Bone marrow (tissue), 2 donors: ENCODE measurements around the gene ARPP19.
A peak's percentile ranks its signal among the peaks of the same experiment; 100 is the strongest.
"Not testable (repeated sequence)": the region's sequence is repeated elsewhere in the genome, so short reads cannot be mapped to it uniquely, and the experiment has no call there.

ENCODE experiments used
- DNase-seq, 2 donors: peaks; one replicate each; lab custom pipeline; 2025; lab: John Stamatoyannopoulos, UW

The ARPP19 gene, protein sequence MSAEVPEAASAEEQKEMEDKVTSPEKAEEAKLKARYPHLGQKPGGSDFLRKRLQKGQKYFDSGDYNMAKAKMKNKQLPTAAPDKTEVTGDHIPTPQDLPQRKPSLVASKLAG

DNA sequence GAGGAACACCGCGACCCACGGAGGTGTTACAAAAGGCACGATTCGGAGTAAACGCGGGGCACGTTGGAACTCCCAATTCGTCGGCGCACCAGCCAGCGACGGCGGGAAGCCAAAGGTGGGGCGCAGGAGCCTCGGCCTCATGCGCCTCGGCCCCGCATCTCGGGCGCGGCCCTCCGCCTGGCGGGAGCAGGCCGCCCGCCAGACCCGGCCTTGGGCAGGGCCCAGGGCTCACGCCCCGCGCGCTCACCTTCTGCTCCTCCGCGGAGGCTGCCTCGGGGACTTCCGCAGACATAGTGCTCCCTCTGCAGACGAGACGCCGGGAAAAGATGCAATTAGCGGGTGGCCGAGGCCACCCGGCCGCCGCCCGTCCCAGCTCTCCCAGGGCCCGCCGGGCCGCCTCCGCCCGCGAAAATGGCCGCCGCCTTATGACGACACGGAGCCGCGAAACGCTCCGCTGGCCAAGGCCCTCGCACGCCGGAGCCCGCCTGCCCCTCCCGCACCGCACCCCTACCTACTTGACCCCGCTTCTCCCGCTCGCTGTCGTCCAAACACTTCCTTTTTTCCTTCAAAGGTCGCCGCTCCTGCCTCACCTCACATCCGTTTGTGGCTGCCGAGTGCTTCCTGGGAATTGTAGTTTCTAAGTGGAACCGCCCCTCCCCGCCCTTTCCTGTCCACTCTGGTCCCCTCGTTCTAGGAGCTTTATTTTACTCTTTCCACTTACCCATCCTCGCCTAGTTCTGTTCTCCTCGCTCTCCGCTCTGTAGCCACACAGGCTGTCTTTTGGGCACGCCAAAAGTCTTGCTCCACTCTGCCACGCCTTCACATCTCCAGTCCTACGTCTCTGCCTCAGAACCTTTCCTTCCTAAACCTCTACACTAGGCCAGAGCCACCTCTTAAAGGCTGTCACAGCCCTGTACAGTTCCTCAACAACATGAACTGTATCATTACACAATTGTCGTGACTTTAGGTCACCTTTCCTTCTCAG lies at the start of gene ARPP19:
TSS of gene ARPP19 (minus strand) at position 430 of the 985 bp plus-strand sequence. CDS start at position 292, 138 bp downstream.
- peak; percentile 73 to 75 for DNase-seq

DNA sequence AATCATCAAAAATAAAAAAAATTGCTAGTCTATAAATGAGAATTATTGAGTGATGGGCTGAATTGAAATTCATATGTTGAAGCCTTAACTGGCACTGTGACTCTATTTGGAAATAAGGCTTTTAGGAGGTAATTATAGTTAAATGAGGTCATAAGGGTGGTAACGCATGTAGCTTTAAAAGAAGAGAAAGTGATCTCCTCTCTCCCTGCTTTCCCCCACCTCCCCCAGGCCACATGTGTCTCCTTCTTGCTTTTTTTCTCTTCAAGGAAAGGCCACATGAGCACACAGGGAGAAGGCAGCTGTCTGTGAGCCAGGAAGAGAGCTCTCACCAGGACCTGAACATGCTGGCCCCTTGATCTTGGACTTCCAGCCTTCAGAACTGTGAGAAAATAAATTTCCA lies 48.2 kb upstream of the ARPP19 start:
- no peak for DNase-seq

DNA sequence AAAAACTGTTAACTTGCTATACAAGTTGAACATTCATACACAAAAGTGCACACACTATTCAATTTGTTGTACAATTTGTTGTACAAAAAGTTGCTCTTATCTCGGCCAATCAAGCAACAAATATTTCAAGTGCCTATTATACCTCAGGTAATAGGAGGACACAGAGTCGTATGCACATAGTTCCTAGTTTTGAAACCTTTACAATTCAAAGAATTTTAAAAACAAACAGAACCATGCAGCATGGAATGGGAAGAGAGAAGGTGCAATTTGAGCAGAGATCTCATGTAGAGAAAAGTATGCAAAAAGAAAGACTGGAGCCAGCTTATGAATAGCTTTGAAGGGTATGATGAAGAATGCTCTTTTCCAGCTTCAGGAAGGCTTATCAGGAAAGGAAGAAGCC lies 46.5 kb upstream of the ARPP19 start:
- DNase-seq: no peak

DNA sequence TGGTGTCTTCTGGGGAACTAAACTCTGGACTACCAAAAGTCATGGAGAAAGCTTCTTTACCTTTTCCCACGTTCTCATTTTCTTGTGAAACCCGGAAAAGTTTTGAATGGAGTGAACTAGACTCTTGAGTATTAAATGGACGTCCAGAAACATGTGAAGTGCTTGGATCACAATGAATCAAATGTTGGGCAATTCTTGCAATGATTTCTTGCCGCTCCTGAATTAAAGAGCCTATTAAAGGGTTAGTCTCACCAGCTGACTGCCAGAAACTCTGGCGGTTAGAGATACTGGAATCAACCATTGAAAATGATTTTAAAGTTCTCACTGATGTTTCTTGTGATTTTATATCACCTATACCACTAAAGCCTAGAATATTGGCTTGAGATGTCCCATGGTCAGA lies 40.8 kb upstream of the ARPP19 start:
- no peak for DNase-seq

DNA sequence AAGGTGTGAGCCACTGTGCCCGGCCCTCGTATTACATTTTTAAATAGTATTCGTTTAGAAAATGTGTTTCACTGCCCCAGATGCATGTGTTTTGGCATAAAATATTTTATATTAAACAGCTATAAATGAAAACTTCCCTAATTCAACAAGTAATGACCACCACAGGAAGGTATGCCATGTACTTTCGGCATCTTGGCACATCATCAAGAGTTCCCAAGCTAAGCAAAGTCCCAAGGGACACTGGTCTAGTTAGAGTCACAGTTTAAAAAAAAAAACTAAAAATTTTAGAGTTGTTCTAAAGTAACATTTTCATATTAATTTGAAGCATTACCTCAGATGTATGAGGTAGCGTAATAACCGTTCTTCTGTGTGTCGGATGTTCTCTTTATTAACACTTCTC lies 15.6 kb upstream of the ARPP19 start:
- DNase-seq: no peak

DNA sequence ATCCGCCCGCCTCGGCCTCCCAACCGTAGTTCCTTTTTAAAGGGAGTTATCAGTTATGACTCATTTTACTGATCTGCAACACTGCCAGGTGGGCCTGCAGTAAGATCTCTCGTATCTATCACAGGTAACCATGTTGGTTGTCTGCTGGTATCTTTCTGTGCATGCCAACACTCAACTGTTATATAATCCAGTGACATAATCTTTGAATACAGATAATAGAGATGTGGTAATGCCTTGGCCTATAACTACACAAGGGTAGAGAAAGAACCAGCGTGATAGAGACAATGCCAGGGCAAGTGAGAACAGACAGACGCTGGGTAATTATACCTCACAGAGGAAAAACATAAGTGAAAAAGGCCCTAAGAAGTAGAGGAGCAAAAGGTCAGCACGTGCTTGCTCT lies 11.0 kb upstream of the ARPP19 start:
- DNase-seq: no peak

DNA sequence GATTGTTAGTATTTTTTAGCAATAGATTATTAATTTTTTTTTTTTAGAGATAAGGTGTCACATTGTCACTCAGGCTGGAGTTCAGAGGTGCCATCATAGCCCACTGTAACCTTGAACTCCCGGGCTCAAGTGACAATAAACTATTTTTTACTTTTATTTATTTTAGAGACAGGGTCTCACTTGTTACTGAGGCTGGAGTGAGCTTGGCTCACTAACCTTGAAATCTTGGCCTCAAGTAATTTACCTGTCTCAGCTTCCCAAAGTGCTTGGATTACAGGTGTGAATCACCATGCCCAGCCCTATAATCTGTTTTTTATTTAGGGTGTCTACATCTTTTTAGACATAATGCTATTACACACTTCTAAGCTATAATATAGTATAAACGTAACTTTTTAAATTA lies 7.9 kb upstream of the ARPP19 start:
- no peak for DNase-seq

DNA sequence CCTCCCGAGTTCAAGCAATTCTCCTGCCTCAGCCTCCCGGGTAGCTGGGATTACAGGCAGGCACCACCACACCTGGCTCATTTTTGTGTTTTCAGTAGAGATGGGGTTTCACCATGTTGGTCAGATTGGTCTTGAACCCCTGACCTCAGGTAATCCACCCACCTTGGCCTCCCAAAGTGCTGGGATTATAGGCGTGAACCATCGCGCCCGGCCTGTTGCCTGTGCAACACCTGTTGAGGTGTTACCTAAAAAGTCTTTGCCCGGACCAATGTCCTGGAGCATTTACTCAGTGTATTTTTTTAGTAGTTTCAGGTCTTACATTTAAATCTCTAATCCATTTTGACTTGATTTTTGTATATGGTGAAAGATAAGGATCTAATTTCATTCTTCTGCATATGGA lies 6.7 kb upstream of the ARPP19 start:
- DNase-seq: not testable (repeated sequence)

DNA sequence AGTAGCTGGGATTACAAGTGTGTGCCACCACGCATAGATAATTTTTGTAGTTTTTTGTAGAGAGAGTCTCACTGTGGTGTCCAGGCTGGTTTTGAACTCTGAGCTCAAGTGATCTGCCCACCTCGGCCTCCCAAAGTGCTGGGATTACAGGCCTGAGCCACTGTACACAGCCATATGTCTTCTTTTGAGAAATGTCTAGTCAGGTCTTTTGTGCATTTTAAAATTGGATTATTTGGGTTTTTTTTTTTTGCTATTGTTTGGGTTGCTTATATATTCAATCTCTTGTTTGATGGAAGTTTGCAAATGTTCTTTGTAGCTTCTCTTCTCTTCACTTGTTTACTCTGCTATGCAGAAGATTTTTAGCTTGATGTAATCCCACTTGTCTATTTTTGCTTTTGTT lies 6.2 kb upstream of the ARPP19 start:
- no peak for DNase-seq

DNA sequence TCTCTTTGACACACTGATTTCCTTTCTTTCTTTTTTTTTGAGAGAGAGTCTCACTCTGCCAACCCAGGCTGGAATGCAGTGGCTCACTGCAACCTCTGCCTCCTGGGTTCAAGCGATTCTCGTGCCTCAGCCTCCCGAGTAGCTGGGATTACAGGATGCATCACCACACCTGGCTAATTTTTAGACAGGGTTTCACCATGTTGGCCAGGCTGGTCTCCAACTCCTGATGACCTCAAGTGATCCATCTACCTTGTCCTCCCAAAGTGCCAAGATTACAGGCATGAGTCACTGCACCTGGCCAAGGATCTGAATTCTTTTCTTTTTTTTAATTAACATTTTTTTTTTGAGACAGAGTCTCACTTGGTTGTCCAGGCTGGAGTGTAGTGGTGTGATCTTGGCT lies 5.8 kb upstream of the ARPP19 start:
- not testable (repeated sequence) for DNase-seq

DNA sequence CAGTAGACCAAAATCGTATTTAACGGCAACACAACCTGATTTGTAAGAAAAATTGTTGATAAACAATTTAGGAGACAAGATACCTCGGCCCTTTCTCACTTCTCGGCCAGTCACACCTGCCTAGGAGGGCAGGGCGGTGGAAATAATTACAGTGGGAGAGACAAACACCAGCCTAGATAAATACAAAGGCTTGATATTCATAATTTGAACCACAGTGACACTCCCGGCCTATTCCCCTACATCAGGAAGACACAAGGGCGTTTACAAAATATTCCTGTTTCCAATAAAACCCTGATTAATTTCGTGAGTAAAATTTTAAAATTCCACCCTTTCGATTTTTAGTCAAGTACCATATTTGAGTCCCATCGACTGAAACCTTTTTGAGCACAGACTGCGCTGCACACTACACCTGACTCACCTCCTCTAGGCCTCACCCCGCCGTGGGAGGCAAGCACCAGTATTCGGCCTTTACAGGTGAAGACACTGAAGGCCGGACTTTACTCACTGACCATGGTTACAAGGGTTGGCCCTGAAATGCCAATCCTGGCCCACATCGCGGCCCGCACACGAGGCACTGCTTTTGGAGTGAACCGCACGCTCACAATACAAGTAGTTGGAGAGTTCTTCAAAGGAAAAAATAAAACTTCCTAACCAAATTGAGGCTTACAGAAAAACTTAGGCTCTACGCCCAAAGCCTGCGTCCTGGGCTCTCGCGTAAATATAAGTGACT lies 794 bp downstream of the ARPP19 start:
- peak; percentile 13 to 36 for DNase-seq

DNA sequence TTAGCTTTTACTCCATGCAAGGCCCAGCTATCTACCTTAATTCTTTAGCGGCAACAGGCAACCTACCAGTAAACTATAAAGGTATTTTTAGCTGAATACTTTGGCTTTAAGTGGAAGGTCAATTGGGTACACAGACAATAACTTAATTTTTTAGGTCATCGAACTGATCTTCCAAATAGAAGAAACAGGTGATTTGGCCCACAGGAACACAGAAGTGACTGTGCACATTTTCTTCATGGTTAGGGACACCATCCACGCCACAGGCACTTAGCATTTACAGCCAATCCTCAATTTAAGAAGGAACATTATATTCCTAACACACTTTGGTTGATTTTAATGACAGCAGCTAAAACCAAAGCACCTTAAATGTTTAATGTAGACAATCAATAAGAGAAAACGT lies 1.9 kb downstream of the ARPP19 start:
- DNase-seq: no peak

DNA sequence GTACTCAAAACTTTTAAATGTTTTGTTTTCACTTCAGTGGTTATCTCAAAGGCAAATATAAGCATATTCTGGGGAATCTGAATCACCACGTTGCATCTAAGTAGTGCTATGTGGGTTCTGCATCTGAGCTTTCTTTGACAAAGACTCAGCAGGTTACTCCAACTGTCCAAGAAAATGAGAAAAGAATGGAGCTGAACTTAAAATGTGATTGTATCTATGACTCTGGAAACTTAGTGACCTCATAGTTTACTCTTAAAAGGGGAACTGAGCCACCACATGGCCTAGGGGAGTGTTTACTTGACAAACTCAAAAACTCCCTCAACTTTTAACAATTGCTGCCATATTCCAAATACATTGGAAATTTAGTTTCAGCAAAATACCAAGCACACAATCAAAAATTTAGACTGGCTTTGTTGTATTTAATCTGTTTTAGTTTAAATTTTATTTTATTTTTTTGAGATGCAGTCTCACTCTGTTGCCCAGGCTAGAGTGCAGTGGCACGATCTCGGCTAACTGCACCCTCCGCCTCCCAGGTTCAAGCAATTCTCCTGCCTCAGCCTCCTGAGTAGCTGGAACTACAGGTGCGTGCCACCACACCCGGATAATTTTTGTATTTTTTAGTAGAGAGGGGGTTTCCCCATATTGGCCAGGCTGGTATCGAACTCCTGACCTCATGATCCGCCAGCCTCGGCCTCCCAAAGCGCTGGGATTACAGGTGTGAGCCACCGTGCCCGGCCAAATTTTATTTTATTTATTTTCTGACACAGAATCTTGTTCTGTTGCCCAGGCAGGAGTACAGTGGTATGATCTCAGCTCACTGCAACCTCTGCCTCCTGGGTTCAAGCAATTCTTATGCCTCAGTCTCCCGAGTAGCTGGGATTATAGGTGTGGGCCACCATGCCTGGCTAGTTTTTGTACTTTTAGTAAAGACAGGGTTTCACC lies 3.1 kb downstream of the ARPP19 start:
- peak in 1 of 2 donors; percentile 39 for DNase-seq

DNA sequence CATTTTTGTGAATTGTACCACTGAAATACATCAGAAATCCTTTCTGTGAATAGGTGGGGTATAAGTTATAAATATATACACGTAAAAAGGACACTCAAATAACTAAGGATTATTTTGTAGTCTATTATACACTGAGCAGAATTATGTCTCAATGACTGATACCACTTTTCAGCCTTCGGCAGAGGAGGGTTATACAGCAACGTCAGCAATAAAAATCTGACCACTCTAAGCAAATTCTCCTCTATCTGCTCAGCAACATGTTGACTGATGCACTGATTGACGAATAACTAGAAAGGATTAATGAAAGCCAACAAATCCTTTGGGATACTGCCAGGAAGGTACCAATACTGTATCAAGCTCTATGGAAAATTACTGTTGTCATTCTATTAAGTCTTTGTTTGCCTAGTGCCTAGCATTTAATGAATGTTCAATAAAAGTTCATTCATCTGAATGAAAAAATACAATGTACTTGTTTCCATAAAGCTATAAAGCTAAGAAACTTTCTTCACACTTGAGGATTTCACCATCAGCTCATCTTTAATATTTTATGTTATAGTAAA lies 5.2 kb downstream of the ARPP19 start:
- no peak for DNase-seq

DNA sequence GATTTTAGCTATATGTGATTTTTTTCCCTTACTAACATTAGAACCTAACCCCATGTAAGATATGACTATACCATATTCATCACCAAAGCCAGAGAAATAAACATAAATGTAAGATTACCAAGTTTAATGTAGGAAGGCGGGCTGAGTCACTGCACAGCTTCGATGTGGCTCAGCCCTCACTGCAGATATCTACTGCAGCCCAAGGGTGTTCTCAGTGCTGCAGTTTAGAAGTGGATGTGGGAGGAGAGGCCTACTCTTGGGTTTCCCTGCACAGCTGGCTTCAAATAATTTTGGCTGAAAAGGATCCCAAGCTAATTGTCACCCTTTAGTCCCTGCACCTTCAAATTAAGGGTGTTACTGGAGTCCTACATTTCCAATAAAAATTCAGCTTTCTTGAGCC lies 9.3 kb downstream of the ARPP19 start:
- DNase-seq: no peak

DNA sequence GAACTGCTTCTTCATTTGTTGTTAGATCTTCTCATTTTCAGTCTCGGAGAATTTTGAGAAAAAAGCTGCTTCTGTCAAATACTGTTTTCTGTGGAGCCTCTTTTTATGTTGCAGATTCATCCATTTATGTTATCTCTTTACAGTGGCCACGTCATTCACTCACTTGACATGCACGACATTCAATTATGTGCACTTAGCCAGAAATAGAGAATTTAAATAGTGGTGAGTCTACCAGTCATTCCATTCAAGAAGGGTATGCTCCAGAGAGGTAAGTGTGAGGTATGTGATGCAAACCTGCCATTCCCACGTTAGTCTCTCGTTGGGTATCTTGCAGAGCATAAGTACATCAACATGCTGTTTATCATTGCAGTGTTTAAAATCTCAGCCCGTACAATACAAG lies 9.8 kb downstream of the ARPP19 start:
- DNase-seq: no peak

DNA sequence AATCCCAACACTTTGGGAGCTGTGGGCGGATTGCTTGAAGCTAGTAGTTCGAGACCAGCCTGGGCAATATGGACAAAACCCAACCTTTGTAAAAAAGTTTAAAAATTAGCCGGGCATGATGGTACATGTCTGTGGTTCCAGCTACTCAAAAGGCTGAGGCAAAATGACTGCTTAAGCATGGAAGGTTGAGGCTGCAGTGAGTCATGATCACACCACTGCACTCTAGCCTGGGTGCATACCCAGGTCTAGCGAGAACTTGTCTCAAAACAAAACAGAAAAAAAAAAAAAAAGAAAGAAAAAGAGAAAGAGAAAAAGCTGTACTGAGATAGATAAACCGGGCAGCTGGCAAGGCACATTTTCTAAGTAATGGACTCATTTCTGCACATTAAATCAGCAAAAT lies 10.6 kb downstream of the ARPP19 start:
- DNase-seq: no peak

DNA sequence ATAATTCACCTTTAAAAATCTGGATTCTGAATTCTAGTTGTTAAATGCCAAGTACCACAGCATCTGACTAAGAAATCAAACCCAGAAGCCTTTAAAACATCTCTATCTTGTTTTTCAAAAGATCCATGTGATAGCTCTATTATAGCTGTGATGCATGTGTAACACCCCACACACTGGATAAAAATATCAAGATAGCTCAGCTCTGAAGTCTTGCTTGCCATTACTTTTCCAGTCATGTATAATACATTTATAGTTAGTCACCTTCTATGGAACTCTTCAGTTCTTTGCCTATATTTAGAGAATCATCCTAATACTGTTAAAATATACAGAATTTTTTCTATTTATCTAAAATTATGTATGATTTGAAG lies 11.6 kb downstream of the ARPP19 start:
- no peak for DNase-seq

DNA sequence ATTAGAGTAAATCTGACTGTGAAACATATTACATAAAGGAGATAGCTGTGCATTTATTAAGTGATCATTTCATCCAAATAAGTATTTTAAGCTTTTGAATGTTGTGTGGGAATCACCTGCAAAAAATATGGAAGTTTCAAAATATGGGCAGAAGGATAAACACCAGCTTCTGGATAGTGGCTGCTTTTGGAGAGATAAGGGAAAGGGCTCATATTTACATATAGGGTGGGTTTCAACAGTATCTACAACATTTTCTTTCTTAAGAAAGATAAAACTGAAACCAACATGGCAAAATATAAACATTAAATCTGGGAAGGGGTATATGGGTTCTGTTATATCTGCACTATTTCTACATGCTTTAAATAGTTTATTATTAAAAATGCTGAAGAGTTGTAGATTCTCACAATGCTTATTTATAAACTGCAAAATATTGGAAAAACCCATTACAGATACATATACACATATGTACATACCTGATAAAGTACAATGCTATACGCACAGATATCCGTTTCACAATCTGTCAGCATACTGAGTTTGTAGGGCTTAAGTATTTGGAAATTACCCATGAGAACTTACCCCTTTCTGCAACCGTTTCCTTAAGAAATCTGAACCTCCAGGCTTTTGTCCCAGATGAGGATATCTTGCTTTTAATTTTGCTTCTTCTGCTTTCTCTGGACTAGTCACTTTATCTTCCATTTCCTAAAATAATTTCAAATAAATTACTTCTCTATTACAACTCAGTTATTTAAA lies 12.1 kb downstream of the ARPP19 start:
- DNase-seq: no peak

DNA sequence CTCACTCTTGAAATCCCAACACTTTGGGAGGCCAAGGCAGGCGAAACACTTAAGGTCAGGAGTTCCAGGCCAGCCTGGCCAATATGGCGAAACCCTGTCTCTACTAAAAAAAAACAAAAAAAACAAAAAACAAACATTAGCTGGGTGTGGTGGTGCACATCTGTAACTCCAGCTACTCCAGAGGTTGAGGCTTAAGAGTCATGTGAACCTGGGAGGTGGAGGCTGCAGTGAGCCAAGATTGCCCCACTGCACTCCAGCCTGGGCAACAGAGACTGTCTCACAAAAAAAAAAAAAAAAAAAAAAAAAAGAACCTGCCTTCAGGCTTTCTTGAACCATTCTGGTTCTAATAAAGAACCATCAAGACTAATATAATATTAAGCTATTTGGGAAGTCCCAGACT lies 16.5 kb downstream of the ARPP19 start:
- DNase-seq: no peak

DNA sequence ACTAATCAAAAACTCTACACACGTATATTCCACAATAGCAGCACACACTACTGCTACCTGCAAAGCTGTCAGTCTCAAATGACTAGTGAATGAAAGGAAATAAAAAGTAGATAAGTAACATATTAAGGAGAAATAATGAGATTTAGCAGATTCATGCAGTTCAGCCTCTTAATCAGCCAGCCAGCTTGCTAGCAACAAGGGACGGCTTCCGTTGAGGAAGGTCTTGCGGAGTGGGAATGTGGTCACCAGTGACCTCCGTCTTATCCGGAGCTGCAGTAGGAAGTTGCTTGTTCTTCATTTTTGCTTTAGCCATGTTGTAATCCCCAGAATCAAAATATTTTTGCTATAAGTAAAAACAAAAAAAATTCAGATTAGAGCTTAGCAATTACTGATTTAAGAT lies 17.1 kb downstream of the ARPP19 start:
- no peak for DNase-seq
